ENCODE results near the gene XRCC5. TPM values are rescaled to one million over a fixed set of nuclear protein-coding genes. Genes with fewer than 3 reads are reported as not detected.

The XRCC5 gene
- polyA plus RNA-seq, 1 donor (not counting 4 experiments of a cell fraction or from before 2014, with no cell fraction given) = 521 TPM

- DNase-seq (ENCODE audit: low read depth, low spot score) (no peak), FAIRE-seq (no peak)
- no peaks in the 10 kb centered on the region for H4K20me1 ChIP-seq (ENCODE audit: control insufficient read depth, extremely low read depth, insufficient read depth, low read length)
- no peaks in the 10 kb centered on the region for H3K9me3 ChIP-seq (ENCODE audit: control insufficient read depth, low read depth, low read length)
- H3K9ac ChIP-seq (ENCODE audit: control insufficient read depth, extremely low read depth, insufficient read depth, low read length) = peak overlapping the region; percentile 61
- H3K27me3 ChIP-seq (ENCODE audit: control insufficient read depth, extremely low read depth, insufficient read depth, low read length) = no peaks in the 10 kb centered on the region
- H2AFZ ChIP-seq (ENCODE audit: control insufficient read depth, low read length) = peak overlapping the region; percentile 91
- dilution Hi-C loops (cut with MboI; ENCODE audit: extremely low pct_ligation_motif_present, low sequenced_read_pairs) = no loop called here
- H3K36me3 ChIP-seq (ENCODE audit: control insufficient read depth in 2 of 2, extremely low read depth in 1 of 2, insufficient read depth in 2 of 2, low read length in 2 of 2) = peaks cover 12 to 16% of the 10 kb centered on the region in 2 experiments
- peaks cover 36% of the 10 kb centered on the region for H3K79me2 ChIP-seq (ENCODE audit: control insufficient read depth, insufficient read depth, low read length)
- peaks cover 28% of the 10 kb centered on the region for H3K4me1 ChIP-seq (ENCODE audit: control insufficient read depth, extremely low read depth, insufficient read depth, low read length)
- H3K4me3 ChIP-seq (ENCODE audit: control insufficient read depth in 2 of 3, extremely low read depth in 1 of 3, insufficient read depth in 2 of 3, low read depth in 1 of 3, low read length in 3 of 3) = peak overlapping the region; percentile 9 to 52 (median 37)
- no peaks in the 10 kb centered on the region for H3K9me1 ChIP-seq (ENCODE audit: control insufficient read depth, extremely low read depth, insufficient read depth, low read length)
- H3K27ac ChIP-seq (ENCODE audit: control insufficient read depth, insufficient read depth, low read length) = no peak overlapping the region
- H3K4me2 ChIP-seq (ENCODE audit: control insufficient read depth, extremely low read depth, insufficient read depth, low read depth, low read length) = peak overlapping the region; percentile 85
- TF ChIP-seq EZH2 (IDR thresholded peaks at IDR 0.05; ENCODE audit: low read length) = no peak
- TF ChIP-seq CTCF (optimal IDR thresholded peaks at IDR 0.05 in 1 of 3, IDR thresholded peaks at IDR 0.05 in 1 of 3, conservative IDR thresholded peaks at IDR 0.05 in 1 of 3; ENCODE audit: extremely low read depth in 1 of 3, insufficient read depth in 2 of 3, low read length in 3 of 3) = no peak
These were observed 1.4 kb upstream of the XRCC5 start for GRCh38 chr2:216107760-216108159.

- dilution Hi-C loops (cut with MboI; ENCODE audit: extremely low pct_ligation_motif_present, low sequenced_read_pairs) = no loop called here
- H3K9ac ChIP-seq (ENCODE audit: control insufficient read depth, extremely low read depth, insufficient read depth, low read length) = peak overlapping the region; percentile 97
- H3K27ac ChIP-seq (ENCODE audit: control insufficient read depth, insufficient read depth, low read length) = peak overlapping the region; percentile 70
- H2AFZ ChIP-seq (ENCODE audit: control insufficient read depth, low read length) = peak overlapping the region; percentile 14
- DNase-seq (ENCODE audit: low read depth, low spot score) (no peak), FAIRE-seq (no peak)
- no peaks in the 10 kb centered on the region for H3K9me3 ChIP-seq (ENCODE audit: control insufficient read depth, low read depth, low read length)
- H4K20me1 ChIP-seq (ENCODE audit: control insufficient read depth, extremely low read depth, insufficient read depth, low read length) = no peaks in the 10 kb centered on the region
- peaks cover 40% of the 10 kb centered on the region for H3K79me2 ChIP-seq (ENCODE audit: control insufficient read depth, insufficient read depth, low read length)
- H3K36me3 ChIP-seq (ENCODE audit: control insufficient read depth in 2 of 2, extremely low read depth in 1 of 2, insufficient read depth in 2 of 2, low read length in 2 of 2) = peaks cover 15 to 20% of the 10 kb centered on the region in 2 experiments
- TF ChIP-seq EZH2 (IDR thresholded peaks at IDR 0.05; ENCODE audit: low read length) (no peak), CTCF (optimal IDR thresholded peaks at IDR 0.05 in 1 of 3, IDR thresholded peaks at IDR 0.05 in 1 of 3, conservative IDR thresholded peaks at IDR 0.05 in 1 of 3; ENCODE audit: extremely low read depth in 1 of 3, insufficient read depth in 2 of 3, low read length in 3 of 3) (no peak)
- H3K9me1 ChIP-seq (ENCODE audit: control insufficient read depth, extremely low read depth, insufficient read depth, low read length) = no peaks in the 10 kb centered on the region
- H3K4me3 ChIP-seq (ENCODE audit: control insufficient read depth in 2 of 3, extremely low read depth in 1 of 3, insufficient read depth in 2 of 3, low read depth in 1 of 3, low read length in 3 of 3) = peak overlapping the region; percentile 56 to 99 (median 93)
- H3K4me1 ChIP-seq (ENCODE audit: control insufficient read depth, extremely low read depth, insufficient read depth, low read length) = peaks cover 28% of the 10 kb centered on the region
- H3K27me3 ChIP-seq (ENCODE audit: control insufficient read depth, extremely low read depth, insufficient read depth, low read length) = no peaks in the 10 kb centered on the region
- peak overlapping the region; percentile 85 for H3K4me2 ChIP-seq (ENCODE audit: control insufficient read depth, extremely low read depth, insufficient read depth, low read depth, low read length)
These were observed 710 bp upstream of the XRCC5 start for GRCh38 chr2:216108310-216108966.
